GM18499 (cell line): ENCODE data around the gene DIPK1C.

Experiments
- ATAC-seq: cut with Tn5 transposase; IDR thresholded peaks from one replicate; pipeline ENCODE4 v1.9.1; 2021; ENCODE audit warnings: moderate number of reproducible peaks; ENCODE audit not compliant: insufficient read depth, unreplicated experiment

DIPK1C gene

GRCh38 chr18:74425876-74426275 lies 31.2 kb downstream of the DIPK1C start:
- no peak for ATAC-seq

GRCh38 chr18:74425161-74425560 lies 31.9 kb downstream of the DIPK1C start:
- ATAC-seq: no peak

- ATAC-seq: no peak
Observed at GRCh38 chr18:74422541-74422940, 34.6 kb downstream of the DIPK1C start.

GRCh38 chr18:74420926-74421325 lies 36.2 kb downstream of the DIPK1C start:
- no peak for ATAC-seq

- ATAC-seq: no peak
Observed at GRCh38 chr18:74420481-74420880, 36.6 kb downstream of the DIPK1C start.

GRCh38 chr18:74419761-74420160 lies 37.3 kb downstream of the DIPK1C start:
- no peak for ATAC-seq

- ATAC-seq: no peak
Observed at GRCh38 chr18:74418023-74418422, 39.1 kb downstream of the DIPK1C start.

- ATAC-seq: no peak
Observed at GRCh38 chr18:74416124-74416523, 41.0 kb downstream of the DIPK1C start.

- ATAC-seq: no peak
Observed at GRCh38 chr18:74414953-74415515, 42.1 kb downstream of the DIPK1C start.

- ATAC-seq: no peak
Observed at GRCh38 chr18:74413836-74414235, 43.3 kb downstream of the DIPK1C start.

- no peak for ATAC-seq
Observed at GRCh38 chr18:74412116-74412880, 44.8 kb downstream of the DIPK1C start.

- no peak for ATAC-seq
Observed at GRCh38 chr18:74411475-74411874, 45.6 kb downstream of the DIPK1C start.

- ATAC-seq: no peak
Observed at GRCh38 chr18:74410441-74410992, 46.6 kb downstream of the DIPK1C start.

GRCh38 chr18:74407888-74408287 lies 49.2 kb downstream of the DIPK1C start:
- peak; percentile 52 for ATAC-seq

- no peak for ATAC-seq
Observed at GRCh38 chr18:74402806-74403433, 54.2 kb downstream of the DIPK1C start.

GRCh38 chr18:74400813-74401212 lies 56.3 kb downstream of the DIPK1C start:
- no peak for ATAC-seq

GRCh38 chr18:74399091-74399887 lies 57.8 kb downstream of the DIPK1C start:
- ATAC-seq: no peak

- no peak for ATAC-seq
Observed at GRCh38 chr18:74397572-74397971, 59.5 kb downstream of the DIPK1C start.

GRCh38 chr18:74396171-74397169 lies 60.6 kb downstream of the DIPK1C start:
- ATAC-seq: no peak
